ENCODE measurements around the gene CHRM2.

GRCh38 chr7:136857573-136857972 is 10.9 kb upstream of the CHRM2 start:
- TF ChIP-seq, protein P1, sequence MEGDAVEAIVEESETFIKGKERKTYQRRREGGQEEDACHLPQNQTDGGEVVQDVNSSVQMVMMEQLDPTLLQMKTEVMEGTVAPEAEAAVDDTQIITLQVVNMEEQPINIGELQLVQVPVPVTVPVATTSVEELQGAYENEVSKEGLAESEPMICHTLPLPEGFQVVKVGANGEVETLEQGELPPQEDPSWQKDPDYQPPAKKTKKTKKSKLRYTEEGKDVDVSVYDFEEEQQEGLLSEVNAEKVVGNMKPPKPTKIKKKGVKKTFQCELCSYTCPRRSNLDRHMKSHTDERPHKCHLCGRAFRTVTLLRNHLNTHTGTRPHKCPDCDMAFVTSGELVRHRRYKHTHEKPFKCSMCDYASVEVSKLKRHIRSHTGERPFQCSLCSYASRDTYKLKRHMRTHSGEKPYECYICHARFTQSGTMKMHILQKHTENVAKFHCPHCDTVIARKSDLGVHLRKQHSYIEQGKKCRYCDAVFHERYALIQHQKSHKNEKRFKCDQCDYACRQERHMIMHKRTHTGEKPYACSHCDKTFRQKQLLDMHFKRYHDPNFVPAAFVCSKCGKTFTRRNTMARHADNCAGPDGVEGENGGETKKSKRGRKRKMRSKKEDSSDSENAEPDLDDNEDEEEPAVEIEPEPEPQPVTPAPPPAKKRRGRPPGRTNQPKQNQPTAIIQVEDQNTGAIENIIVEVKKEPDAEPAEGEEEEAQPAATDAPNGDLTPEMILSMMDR (IDR thresholded peaks at IDR 0.05), result no peak
- no peak for TF ChIP-seq EP300 (IDR thresholded peaks at IDR 0.05; ENCODE audit: borderline replicate concordance in 1 of 2, low read depth in 1 of 2, low read length in 1 of 2)
